NCI-H2081 treated with DMSO at 0.1 percent for 48 hours (cell line): ENCODE data around the gene NCOR1.
"Not testable (repeated sequence)": the region's sequence is repeated elsewhere in the genome, so short reads cannot be mapped to it uniquely, and the experiment has no call there.

Source experiments
- DNase-seq: peaks from one replicate; lab custom pipeline; 2025; lab: John Stamatoyannopoulos, UW

NCOR1 gene

DNA sequence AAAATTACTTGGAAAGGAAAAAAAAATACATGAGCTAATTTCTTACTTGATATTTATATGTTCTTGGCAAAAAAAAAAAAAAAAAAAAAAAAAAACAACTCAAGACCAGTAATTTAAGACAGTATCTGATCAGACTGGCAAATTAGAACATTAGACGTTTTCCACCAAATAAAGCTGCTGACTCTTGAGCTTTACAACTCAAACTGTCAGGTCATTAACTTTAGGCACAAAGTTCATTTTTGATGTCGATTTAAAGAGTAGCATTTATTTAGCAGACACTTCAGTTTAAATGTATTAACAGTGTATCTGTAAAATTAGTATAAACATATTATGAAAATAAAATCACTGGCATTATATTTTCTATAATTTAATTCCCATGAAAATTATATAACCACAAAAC is 66.7 kb downstream of the NCOR1 start:
- no peak for DNase-seq

GRCh38 chr17:16145319-16145890 is 69.9 kb downstream of the NCOR1 start:
- DNase-seq = not testable (repeated sequence)

DNA sequence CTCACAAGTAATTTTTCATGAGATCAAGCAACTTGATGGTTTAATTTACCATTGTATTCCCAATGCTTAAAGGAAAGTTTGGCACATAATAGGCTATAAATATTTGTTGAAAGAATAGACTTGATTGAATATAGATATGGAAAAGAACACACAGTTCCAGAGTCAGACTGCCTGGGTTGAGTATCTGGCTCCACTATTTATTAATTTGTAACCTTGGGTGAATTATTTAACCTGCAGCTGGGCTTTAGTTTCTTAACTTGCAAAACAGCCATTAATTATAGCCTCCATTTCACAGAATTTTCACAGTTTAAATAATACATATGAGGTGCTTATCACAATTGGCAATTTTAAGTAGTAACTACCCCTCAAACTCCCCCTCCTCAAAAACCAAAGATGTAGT is 73.6 kb downstream of the NCOR1 start:
- no peak for DNase-seq

DNA sequence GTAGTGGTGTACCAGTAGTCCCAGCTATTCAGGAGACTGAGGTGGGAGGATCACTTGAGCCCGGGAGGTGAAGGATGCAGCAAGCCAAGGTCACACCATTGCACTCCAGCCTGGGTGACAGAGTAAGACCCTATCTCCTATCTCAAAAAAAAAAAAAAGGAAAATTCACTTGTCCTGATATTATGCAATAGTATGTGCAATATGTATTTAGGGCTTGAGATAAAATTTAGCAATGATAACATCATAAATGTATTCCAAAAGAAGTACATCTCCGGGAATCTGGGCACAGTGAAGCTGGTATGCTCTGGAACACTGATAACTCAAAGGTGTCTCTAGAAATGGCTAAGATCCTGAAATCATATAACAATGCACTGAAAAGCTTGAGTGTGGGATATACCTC is 74.5 kb downstream of the NCOR1 start:
- no peak for DNase-seq

- DNase-seq = no peak
These were observed 79.9 kb downstream of the NCOR1 start for GRCh38 chr17:16135461-16135860.

DNA sequence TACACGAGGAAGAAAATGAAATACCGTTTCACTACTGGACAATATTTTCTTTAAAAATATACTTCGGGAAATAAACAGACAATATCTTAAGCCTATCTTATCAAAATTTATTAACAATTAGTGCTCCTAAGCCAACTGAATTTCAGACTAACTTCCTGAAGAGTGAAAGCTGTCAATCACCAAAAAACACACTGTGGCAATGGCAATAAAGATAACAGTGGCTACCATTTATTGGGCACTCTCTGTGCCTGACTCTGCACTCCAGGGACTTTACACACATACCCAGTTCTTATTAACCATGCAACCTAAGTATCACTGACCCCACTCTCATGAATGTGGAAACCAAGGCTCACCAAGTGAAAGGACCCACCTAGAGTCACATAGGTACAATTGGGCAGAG is 83.7 kb downstream of the NCOR1 start:
- no peak for DNase-seq

- no peak for DNase-seq
These were observed 85.7 kb downstream of the NCOR1 start for GRCh38 chr17:16129441-16130205.

- DNase-seq = no peak
These were observed 91.8 kb downstream of the NCOR1 start for GRCh38 chr17:16123531-16123930.

- no peak for DNase-seq
These were observed 92.5 kb downstream of the NCOR1 start for GRCh38 chr17:16122697-16123434.

DNA sequence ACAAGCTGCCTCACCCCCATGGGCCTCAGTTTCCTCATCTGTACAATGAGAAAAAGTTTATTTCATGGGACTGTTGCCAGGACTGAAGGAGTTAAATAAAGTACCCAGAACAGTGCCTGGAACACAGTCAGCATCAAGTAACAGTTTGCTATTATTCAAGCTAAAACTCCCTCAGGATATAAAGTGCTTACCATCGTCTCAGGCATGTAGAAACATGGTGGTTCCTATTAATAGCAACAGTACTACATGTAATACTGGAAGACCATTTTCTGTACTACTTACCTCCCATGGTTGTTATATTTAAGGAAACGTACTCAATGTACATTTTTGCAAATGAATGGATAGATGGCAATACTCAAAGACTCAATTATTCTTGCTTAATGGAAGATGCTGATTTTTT is 93.4 kb downstream of the NCOR1 start:
- DNase-seq = no peak

- no peak for DNase-seq
These were observed 94.4 kb downstream of the NCOR1 start for GRCh38 chr17:16120937-16121336.

GRCh38 chr17:16117149-16117548 is 98.2 kb downstream of the NCOR1 start:
- DNase-seq = no peak

GRCh38 chr17:16115077-16115698 is 100.1 kb downstream of the NCOR1 start:
- not testable (repeated sequence) for DNase-seq

- no peak for DNase-seq
These were observed 106.5 kb downstream of the NCOR1 start for GRCh38 chr17:16108871-16109270.

DNA sequence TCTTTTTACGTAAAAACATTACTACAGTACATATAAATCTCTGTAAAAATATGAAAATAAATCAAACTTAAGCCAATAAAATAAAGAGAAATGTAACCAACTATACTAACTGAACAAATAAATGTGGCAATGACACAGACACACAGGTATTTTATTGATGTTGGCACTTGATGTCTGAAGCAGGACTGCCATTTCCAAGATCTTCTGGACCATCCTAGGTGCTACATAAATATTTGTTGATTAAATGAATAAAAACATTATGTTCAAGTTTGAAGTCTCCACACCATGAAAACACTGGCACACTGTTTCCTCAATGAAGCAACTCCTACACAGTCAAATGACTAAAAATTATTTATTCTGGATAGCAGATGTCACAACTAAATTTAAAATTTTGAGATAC is 106.9 kb downstream of the NCOR1 start:
- no peak for DNase-seq

- no peak for DNase-seq
These were observed 108.1 kb downstream of the NCOR1 start for GRCh38 chr17:16107165-16107770.

GRCh38 chr17:16106161-16106891 is 109.0 kb downstream of the NCOR1 start:
- no peak for DNase-seq

DNA sequence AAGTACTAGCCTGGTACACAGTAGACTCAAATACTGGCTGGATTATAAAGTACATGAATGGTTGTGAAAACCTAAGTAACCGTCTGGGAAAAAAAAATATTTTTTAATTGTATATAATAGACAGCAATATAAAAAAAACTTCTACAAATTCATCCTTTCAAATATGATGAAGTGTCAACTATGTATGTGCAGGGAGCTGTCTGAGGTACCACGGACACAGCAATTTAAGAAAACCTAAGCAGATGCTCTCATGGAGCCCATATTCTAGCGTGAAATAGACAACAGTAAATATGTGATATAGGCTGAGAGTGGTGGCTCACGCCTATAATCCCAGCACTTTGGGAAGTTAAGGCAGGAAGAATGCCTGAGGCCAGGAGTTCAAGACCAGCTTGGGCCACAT is 111.1 kb downstream of the NCOR1 start:
- DNase-seq = no peak

DNA sequence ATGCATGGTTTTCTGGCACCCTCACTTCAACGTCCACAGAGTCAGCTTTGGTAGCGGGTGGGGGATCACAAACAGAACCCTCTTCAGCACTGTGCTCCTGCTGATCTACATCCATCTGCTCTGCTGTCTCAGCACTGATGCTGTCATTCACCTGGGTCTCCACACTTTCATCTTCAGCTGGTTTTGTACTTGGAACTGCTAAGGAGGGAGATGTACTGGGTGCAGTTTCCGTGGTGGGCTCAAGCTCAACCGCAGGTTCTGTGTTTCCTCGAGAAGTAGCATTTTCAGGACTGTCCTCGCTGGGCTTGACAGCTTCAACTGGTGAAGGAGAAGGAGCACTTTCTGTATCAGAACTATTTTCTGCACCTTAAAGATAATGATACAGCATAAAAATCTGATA is 113.9 kb downstream of the NCOR1 start:
- no peak for DNase-seq

DNA sequence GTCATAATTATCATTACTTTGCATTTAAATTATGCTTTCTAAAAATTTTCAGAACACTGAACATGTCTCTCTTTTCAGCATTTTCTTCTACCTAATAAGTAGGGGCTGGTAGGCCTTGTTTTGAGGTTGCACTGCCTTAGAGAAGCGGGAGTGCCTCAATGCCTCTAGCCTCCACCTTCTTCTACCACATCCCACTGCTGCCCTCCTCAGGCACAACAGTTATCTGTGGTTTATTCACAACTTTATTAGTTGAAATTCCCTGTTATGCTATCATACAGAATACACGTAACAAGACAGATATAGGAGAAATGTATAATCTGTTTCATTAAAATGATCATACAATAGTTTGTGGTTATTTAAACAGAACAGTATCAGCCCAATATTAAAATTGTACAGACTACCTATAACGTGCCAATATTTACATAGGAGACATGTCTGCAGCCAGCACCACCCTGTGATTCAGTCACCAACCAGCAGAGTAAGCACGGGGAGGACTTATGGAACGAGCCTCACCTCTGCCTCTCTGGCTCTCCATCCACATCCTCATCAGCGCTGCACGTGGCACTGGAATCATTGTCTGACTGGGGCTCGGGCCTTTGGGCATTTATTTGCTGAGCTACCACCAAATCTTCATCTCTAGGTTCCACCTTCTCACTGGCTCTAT is 114.5 kb downstream of the NCOR1 start:
- no peak for DNase-seq

- DNase-seq = no peak
These were observed 123.6 kb downstream of the NCOR1 start for GRCh38 chr17:16091773-16092172.
